Endothelial cell of umbilical vein (primary cell): ENCODE data around the gene TUT1. TPM values are rescaled to one million over a fixed set of nuclear protein-coding genes. Genes with fewer than 3 reads are reported as not detected.

Experiments used
- BruUV-seq: library from RNA; stranded (reverse); fragments of 400-500 nt; replicated peaks from 2 replicates; lab custom pipeline; 2021; lab: Mats Ljungman, UMichigan
- CTCF ChIA-PET: fragments of 300-600, 350-600 bp; sonication (Branson Sonifier 250); formaldehyde crosslinking; loops from one replicate; lab custom pipeline; 2021; ENCODE audit warnings: antibody characterized with exemption, inconsistent platforms; lab: Charles Lee
- POLR2A ChIA-PET: fragments of 300-600, 350-600 bp; sonication (Branson Sonifier 250); formaldehyde crosslinking; loops from one replicate; lab custom pipeline; 2021; ENCODE audit warnings: antibody characterized with exemption, inconsistent platforms; lab: Charles Lee
- DNase-seq: peaks from one replicate; pipeline ENCODE4 v3.0.0-alpha.2; 2011; ENCODE audit warnings: low read depth, low spot score
- FAIRE-seq: peaks from 2 replicates; lab custom pipeline; 2011; peaks lifted over from hg19 to GRCh38; lab: Jason Lieb, UNC
- H2AFZ ChIP-seq: 2 replicates; pipeline ENCODE4 v1.6.0; 2012; ENCODE audit warnings: low read depth, low read length, control low read depth, inconsistent platforms
- H3K27ac ChIP-seq: 2 replicates; pipeline ENCODE4 v1.5.1; 2011; ENCODE audit warnings: low read depth, mild to moderate bottlenecking, control low read depth, low read length, moderate library complexity; ENCODE audit not compliant: insufficient read depth
- H3K27me3 ChIP-seq, 2 experiments: 2 replicates each; pipeline versions ENCODE4 v1.6.0 to v1.6.1; 2011; ENCODE audit warnings: low read length in 2 of 2, mixed read lengths in 1 of 2; ENCODE audit not compliant: control insufficient read depth in 2 of 2, insufficient read depth in 2 of 2
- H3K36me3 ChIP-seq, 2 experiments: 2 replicates in 1 of 2; 3 replicates in 1 of 2; pipeline ENCODE4 v1.5.1; 2011; ENCODE audit warnings: low read length in 2 of 2, mild to moderate bottlenecking in 1 of 2, moderate library complexity in 1 of 2; ENCODE audit not compliant: control insufficient read depth in 2 of 2, insufficient read depth in 2 of 2; ENCODE audit errors: extremely low read depth in 1 of 2
- H3K4me1 ChIP-seq: 3 replicates; pipeline ENCODE4 v1.5.1; 2011; ENCODE audit warnings: mild to moderate bottlenecking, low read length; ENCODE audit not compliant: control insufficient read depth, insufficient read depth; ENCODE audit errors: extremely low read depth
- H3K4me2 ChIP-seq: 2 replicates; pipeline ENCODE4 v1.6.1; 2011; ENCODE audit warnings: low read length, control low read depth, mixed read lengths; ENCODE audit not compliant: insufficient read depth
- H3K4me3 ChIP-seq, 3 experiments: fragments of 200-600 bp in 1 of 3; sonication (generic), shearing (Covaris generic) in 1 of 3; replicated peaks in 1 of 3; 2 replicates each; pipeline ENCODE4 v1.5.1; 2011 to 2016; ENCODE audit warnings: control low read depth in 3 of 3, low read length in 3 of 3, mild to moderate bottlenecking in 2 of 3, inconsistent platforms in 1 of 3, low read depth in 1 of 3, moderate library complexity in 1 of 3; ENCODE audit not compliant: insufficient read depth in 1 of 3
- H3K79me2 ChIP-seq: 2 replicates; pipeline ENCODE4 v1.6.0; 2012; ENCODE audit warnings: low read length, inconsistent platforms; ENCODE audit not compliant: control insufficient read depth, insufficient read depth
- H3K9ac ChIP-seq: replicated peaks from 2 replicates; pipeline ENCODE3; 2011; ENCODE audit warnings: low read length, control low read depth; ENCODE audit not compliant: insufficient read depth; ENCODE audit errors: extremely low read depth
- H3K9me1 ChIP-seq: replicated peaks from 3 replicates; pipeline ENCODE4 v1.6.0; 2011; ENCODE audit warnings: mild to moderate bottlenecking, low read length; ENCODE audit not compliant: control insufficient read depth, insufficient read depth; ENCODE audit errors: extremely low read depth
- H3K9me3 ChIP-seq: replicated peaks from 2 replicates; pipeline ENCODE4 v1.5.1; 2012; ENCODE audit warnings: low read length, inconsistent platforms; ENCODE audit not compliant: control insufficient read depth, insufficient read depth
- H4K20me1 ChIP-seq: replicated peaks from 2 replicates; pipeline ENCODE3; 2011; ENCODE audit warnings: mild to moderate bottlenecking, low read length; ENCODE audit not compliant: control insufficient read depth, insufficient read depth; ENCODE audit errors: extremely low read depth
- CTCF ChIP-seq, 2 donors: IDR thresholded peaks; 1 replicate in 1 of 2; 2 replicates in 1 of 2; pipeline ENCODE4 v1.5.1; 2011; ENCODE audit warnings: low read length in 2 of 2, mild to moderate bottlenecking in 2 of 2, moderate library complexity in 2 of 2, control low read depth in 1 of 2, inconsistent platforms in 1 of 2, low read depth in 1 of 2; ENCODE audit not compliant: insufficient read depth in 1 of 2; ENCODE audit errors: extremely low read depth in 1 of 2
- EZH2 ChIP-seq: IDR thresholded peaks from 2 replicates; pipeline ENCODE4 v1.6.1; 2012; ENCODE audit warnings: borderline replicate concordance, low read depth, mild to moderate bottlenecking, moderate library complexity, low read length, inconsistent platforms; ENCODE audit not compliant: severe bottlenecking
- GATA2 ChIP-seq: IDR thresholded peaks from 2 replicates; pipeline ENCODE4 v1.7.0; 2011; ENCODE audit warnings: low read depth, mild to moderate bottlenecking, moderate library complexity, mixed read lengths, low read length; ENCODE audit not compliant: insufficient read length, insufficient read depth
- JUN ChIP-seq: IDR thresholded peaks from 2 replicates; pipeline ENCODE4 v1.6.1; 2011; ENCODE audit warnings: borderline replicate concordance, low read depth; ENCODE audit not compliant: insufficient read length, insufficient read depth
- MAX ChIP-seq: IDR thresholded peaks from 2 replicates; pipeline ENCODE4 v1.6.1; 2011; ENCODE audit not compliant: insufficient read depth, insufficient read length
- MYC ChIP-seq: IDR thresholded peaks from one replicate; pipeline ENCODE4 v1.6.1; 2011; ENCODE audit warnings: mild to moderate bottlenecking, low read depth, low read length
- POLR2A ChIP-seq: IDR thresholded peaks from 2 replicates; pipeline ENCODE4 v1.6.1; 2012; ENCODE audit warnings: low read depth, mild to moderate bottlenecking, control low read depth, low read length
- POLR2AphosphoS5 ChIP-seq: IDR thresholded peaks from 2 replicates; pipeline ENCODE4 v1.6.1; 2012; ENCODE audit warnings: low read depth, mild to moderate bottlenecking, control low read depth, low read length, moderate library complexity; ENCODE audit not compliant: insufficient read depth
- dilution Hi-C: fragments of 300-500 bp; cut with MboI; formaldehyde crosslinking; loops from one replicate; pipeline ENCODE4 v1.15.0; 2019; ENCODE audit warnings: low sequenced_read_pairs; ENCODE audit not compliant: extremely low pct_ligation_motif_present
- intact Hi-C: fragments of 100-400 bp; cut with micrococcal nuclease; formaldehyde crosslinking; loops from one replicate; pipeline ENCODE4 v1.10.0; 2022
- polyA plus RNA-seq, 4 experiments: library from polyadenylated mRNA; depleted of rRNA in 3 of 4; stranded (reverse) in 3 of 4; unstranded in 1 of 4; fragments of >200 nt; gene quantifications; 2 replicates each; pipeline versions ENCODE4 v1.2.1 to v1.2.3, GENCODE V29; 2011 to 2012; ENCODE audit warnings: missing spikeins in 1 of 4
- total RNA-seq: library from RNA; stranded (reverse); gene quantifications from 2 replicates; pipeline ENCODE4 v1.2.3, GENCODE V29; 2021

Gene TUT1
- total and polyA plus RNA-seq, 2 donors (not counting 3 experiments of a cell fraction or from before 2014, with no cell fraction given): 12.7 to 16.9 TPM

- FAIRE-seq (no peak), DNase-seq (no peak)
- intact Hi-C loops (no loop called here), dilution Hi-C loops (no loop called here)
- Histone ChIP-seq H3K4me3 (no peak overlapping the region), H4K20me1 (no peaks in the 10 kb centered on the region), H2AFZ (no peak overlapping the region), H3K9ac (no peak overlapping the region), H3K27ac (no peak overlapping the region), H3K79me2 (no peaks in the 10 kb centered on the region), H3K27me3 (no peaks in the 10 kb centered on the region), H3K9me3 (no peaks in the 10 kb centered on the region), H3K4me2 (no peak overlapping the region), H3K4me1 (no peaks in the 10 kb centered on the region), H3K36me3 (peaks cover 40 to 59% of the 10 kb centered on the region in 2 experiments), H3K9me1 (no peaks in the 10 kb centered on the region)
- TSS peak; percentile 1 for BruUV-seq
- TF ChIP-seq EZH2: no peak
- TF ChIP-seq POLR2AphosphoS5: no peak
- no peak for TF ChIP-seq GATA2
- TF ChIP-seq MYC: no peak
- CTCF ChIA-PET: no interaction called here
- POLR2A ChIA-PET: no interaction called here
Observed at GRCh38 chr11:62632492-62632891, 41.2 kb upstream of the TUT1 start.

- Histone ChIP-seq H3K27ac (no peak overlapping the region), H3K9me3 (no peaks in the 10 kb centered on the region), H3K79me2 (no peaks in the 10 kb centered on the region), H2AFZ (no peak overlapping the region), H3K36me3 (peaks cover 34 to 60% of the 10 kb centered on the region in 2 experiments), H4K20me1 (no peaks in the 10 kb centered on the region), H3K9me1 (no peaks in the 10 kb centered on the region), H3K9ac (no peak overlapping the region), H3K27me3 (no peaks in the 10 kb centered on the region), H3K4me2 (no peak overlapping the region), H3K4me1 (no peaks in the 10 kb centered on the region), H3K4me3 (no peak overlapping the region)
- intact Hi-C loops (no loop called here), dilution Hi-C loops (no loop called here)
- ChIA-PET CTCF (no interaction called here), POLR2A (no interaction called here)
- no TSS peak for BruUV-seq
- FAIRE-seq: no peak
- TF ChIP-seq POLR2A: no peak
- no peak for TF ChIP-seq JUN
- TF ChIP-seq CTCF (IDR thresholded peaks at IDR 0.05; ENCODE audit: extremely low read depth in 1 of 2, insufficient read depth in 1 of 2, low read depth in 1 of 2, low read length in 2 of 2): peak in 1 of 2 donors; percentile 12
- no peak for TF ChIP-seq MAX
- TF ChIP-seq MYC: no peak
- DNase-seq: no peak
Observed at GRCh38 chr11:62627713-62628112, 36.4 kb upstream of the TUT1 start.
